BLaER1 (cell line): Measurements from ENCODE around the gene ZNF750.

Experiments
- H3K27ac ChIP-seq: shearing (Covaris generic); formaldehyde crosslinking; 2 replicates; pipeline ENCODE4 v1.8.1; 2022
- H3K27me3 ChIP-seq: shearing (Covaris generic); formaldehyde crosslinking; 2 replicates; pipeline ENCODE4 v1.8.1; 2022
- H3K36me3 ChIP-seq: shearing (Covaris generic); formaldehyde crosslinking; 2 replicates; pipeline ENCODE4 v1.8.1; 2022
- H3K4me1 ChIP-seq: shearing (Covaris generic); formaldehyde crosslinking; 2 replicates; pipeline ENCODE4 v1.8.1; 2022
- H3K4me2 ChIP-seq: shearing (Covaris generic); formaldehyde crosslinking; 2 replicates; pipeline ENCODE4 v1.8.1; 2022
- H3K4me3 ChIP-seq: shearing (Covaris generic); formaldehyde crosslinking; 2 replicates; pipeline ENCODE4 v1.8.1; 2022
- H3K9ac ChIP-seq: shearing (Covaris generic); formaldehyde crosslinking; 2 replicates; pipeline ENCODE4 v1.8.1; 2022
- H3K9me3 ChIP-seq: shearing (Covaris generic); formaldehyde crosslinking; 2 replicates; pipeline ENCODE4 v1.8.1; 2022
- H4K20me1 ChIP-seq: shearing (Covaris generic); formaldehyde crosslinking; 2 replicates; pipeline ENCODE4 v1.8.1; 2022
- Cebpa-rat ChIP-seq: shearing (Covaris generic); IDR thresholded peaks from 2 replicates; pipeline ENCODE4 v1.8.1; 2022

Gene ZNF750

GRCh38 chr17:82838386-82839063 is 1.3 kb downstream of the ZNF750 start:
- Histone ChIP-seq H3K27ac (no peak overlapping the region), H3K4me1 (peaks cover 38% of the 10 kb centered on the region), H3K27me3 (no peaks in the 10 kb centered on the region; the same call in 1 of the 2 replicates), H4K20me1 (peaks cover 30% of the 10 kb centered on the region; the same call in 1 of the 2 replicates), H3K4me2 (peak overlapping the region; percentile 65; the same call in 1 of the 2 replicates), H3K4me3 (no peak overlapping the region), H3K36me3 (peaks cover 18% of the 10 kb centered on the region), H3K9ac (no peak overlapping the region), H3K9me3 (no peaks in the 10 kb centered on the region)
- TF ChIP-seq Cebpa-rat, result peak; percentile 87

- peak overlapping the region; percentile 15; the same call in 1 of the 2 replicates for H3K9ac ChIP-seq
- H3K27ac ChIP-seq, result no peak overlapping the region
- no peaks in the 10 kb centered on the region; the same call in 1 of the 2 replicates for H3K27me3 ChIP-seq
- H4K20me1 ChIP-seq, result peaks cover 38% of the 10 kb centered on the region
- H3K4me1 ChIP-seq, result peaks cover 43% of the 10 kb centered on the region
- H3K4me2 ChIP-seq, result peak overlapping the region; percentile 65
- H3K9me3 ChIP-seq, result no peaks in the 10 kb centered on the region
- peaks cover 26% of the 10 kb centered on the region for H3K36me3 ChIP-seq
- H3K4me3 ChIP-seq, result no peak overlapping the region
- TF ChIP-seq Cebpa-rat, result no peak
Measured at GRCh38 chr17:82837586-82838320, 2.1 kb downstream of the ZNF750 start.

- H3K4me3 ChIP-seq, result no peak overlapping the region
- peaks cover 52% of the 10 kb centered on the region for H3K4me1 ChIP-seq
- no peak for TF ChIP-seq Cebpa-rat
- no peak overlapping the region; the same call in 1 of the 2 replicates for H3K9ac ChIP-seq
- no peaks in the 10 kb centered on the region for H3K9me3 ChIP-seq
- peak overlapping the region; percentile 65 for H3K4me2 ChIP-seq
- H3K27me3 ChIP-seq, result no peaks in the 10 kb centered on the region; the same call in 1 of the 2 replicates
- H3K27ac ChIP-seq, result no peak overlapping the region
- H4K20me1 ChIP-seq, result peaks cover 46% of the 10 kb centered on the region
- H3K36me3 ChIP-seq, result peaks cover 30% of the 10 kb centered on the region
Measured at GRCh38 chr17:82836823-82837357, 2.9 kb downstream of the ZNF750 start.

GRCh38 chr17:82835766-82836512 is 3.9 kb downstream of the ZNF750 start:
- Histone ChIP-seq H4K20me1 (peaks cover 56% of the 10 kb centered on the region), H3K36me3 (peaks cover 29% of the 10 kb centered on the region), H3K9ac (no peak overlapping the region), H3K27ac (no peak overlapping the region), H3K9me3 (no peaks in the 10 kb centered on the region), H3K4me1 (peaks cover 61% of the 10 kb centered on the region), H3K4me3 (no peak overlapping the region), H3K27me3 (no peaks in the 10 kb centered on the region; the same call in 1 of the 2 replicates), H3K4me2 (peak overlapping the region; percentile 65)
- TF ChIP-seq Cebpa-rat, result no peak

GRCh38 chr17:82835122-82835521 is 4.7 kb downstream of the ZNF750 start:
- Histone ChIP-seq H3K4me2 (peak overlapping the region; percentile 16), H3K9me3 (no peaks in the 10 kb centered on the region)
- no peak for TF ChIP-seq Cebpa-rat

GRCh38 chr17:82832881-82833475 is 6.8 kb downstream of the ZNF750 start:
- Histone ChIP-seq H3K4me2 (peak overlapping the region; percentile 74), H3K27ac (peak overlapping the region; percentile 30; the same call in 1 of the 2 replicates), H3K36me3 (peaks cover 49% of the 10 kb centered on the region), H4K20me1 (peaks cover 59% of the 10 kb centered on the region), H3K4me3 (no peak overlapping the region), H3K9me3 (no peaks in the 10 kb centered on the region), H3K9ac (no peak overlapping the region), H3K27me3 (no peaks in the 10 kb centered on the region; the same call in 1 of the 2 replicates), H3K4me1 (peaks cover 66% of the 10 kb centered on the region)
- TF ChIP-seq Cebpa-rat, result no peak

More at GRCh38 chr17:82835122-82835521, 4.7 kb downstream of the ZNF750 start:
- peaks cover 70% of the 10 kb centered on the region for H3K4me1 ChIP-seq
- H3K9ac ChIP-seq, result no peak overlapping the region
- H3K27ac ChIP-seq, result no peak overlapping the region
- peaks cover 33% of the 10 kb centered on the region for H3K36me3 ChIP-seq
- H3K27me3 ChIP-seq, result no peaks in the 10 kb centered on the region; the same call in 1 of the 2 replicates
- no peak overlapping the region for H3K4me3 ChIP-seq
- H4K20me1 ChIP-seq, result peaks cover 58% of the 10 kb centered on the region

GRCh38 chr17:82832411-82832810 is 7.4 kb downstream of the ZNF750 start:
- Histone ChIP-seq H3K4me2 (peak overlapping the region; percentile 74), H3K27ac (peak overlapping the region; percentile 30; the same call in 1 of the 2 replicates), H3K36me3 (peaks cover 54% of the 10 kb centered on the region), H3K9me3 (no peaks in the 10 kb centered on the region), H3K4me1 (peaks cover 60% of the 10 kb centered on the region), H3K27me3 (no peaks in the 10 kb centered on the region; the same call in 1 of the 2 replicates), H3K4me3 (no peak overlapping the region), H4K20me1 (peaks cover 54% of the 10 kb centered on the region), H3K9ac (no peak overlapping the region)
- no peak for TF ChIP-seq Cebpa-rat

- Histone ChIP-seq H3K4me1 (peaks cover 57% of the 10 kb centered on the region), H4K20me1 (peaks cover 48% of the 10 kb centered on the region), H3K36me3 (peaks cover 59% of the 10 kb centered on the region), H3K4me2 (peak overlapping the region; percentile 74), H3K27me3 (no peaks in the 10 kb centered on the region; the same call in 1 of the 2 replicates), H3K27ac (peak overlapping the region; percentile 30; the same call in 1 of the 2 replicates), H3K9me3 (no peaks in the 10 kb centered on the region), H3K4me3 (no peak overlapping the region), H3K9ac (peak overlapping the region; percentile 45; the same call in 1 of the 2 replicates)
- TF ChIP-seq Cebpa-rat, result no peak
Measured at GRCh38 chr17:82831818-82832200, 8.0 kb downstream of the ZNF750 start.
